H1 (cell line): ENCODE data around the gene AIFM1. TPM values are rescaled to one million over a fixed set of nuclear protein-coding genes. Genes with fewer than 3 reads are reported as not detected.

Experiments
- CTCF ChIA-PET: fragments of 300-600 bp; sonication (Branson Sonifier 250); formaldehyde crosslinking; loops from one replicate; lab custom pipeline; 2021; ENCODE audit not compliant: partially characterized antibody; lab: Charles Lee
- POLR2A ChIA-PET: fragments of 300-600 bp; sonication (Branson Sonifier 250); formaldehyde crosslinking; loops from one replicate; lab custom pipeline; 2021; ENCODE audit warnings: inconsistent platforms; ENCODE audit not compliant: partially characterized antibody; lab: Charles Lee
- DNase-seq, 2 experiments: peaks; one replicate each; pipeline versions ENCODE4 v3.0.0 to v3.0.0-alpha.2; 2010 to 2022; ENCODE audit warnings: low spot score in 2 of 2, low read depth in 1 of 2, mixed read lengths in 1 of 2
- FAIRE-seq: peaks from 2 replicates; lab custom pipeline; 2011; peaks lifted over from hg19 to GRCh38; lab: Jason Lieb, UNC
- H2AFZ ChIP-seq: 2 replicates; pipeline ENCODE4 v1.8.1; 2012; ENCODE audit warnings: low read length, inconsistent platforms
- H2AK5ac ChIP-seq: 2 replicates; pipeline ENCODE4 v1.6.1; 2013; ENCODE audit warnings: low read depth, low read length
- H2BK120ac ChIP-seq: replicated peaks from 2 replicates; pipeline ENCODE3; 2013; ENCODE audit warnings: low read depth, low read length, inconsistent platforms
- H2BK12ac ChIP-seq: 2 replicates; pipeline ENCODE4 v1.6.1; 2013; ENCODE audit warnings: low read depth, low read length
- H2BK15ac ChIP-seq: 2 replicates; pipeline ENCODE4 v1.6.1; 2013; ENCODE audit warnings: low read length
- H2BK20ac ChIP-seq: 2 replicates; pipeline ENCODE4 v1.6.1; 2013; ENCODE audit warnings: low read length
- H2BK5ac ChIP-seq: 2 replicates; pipeline ENCODE4 v1.6.1; 2013; ENCODE audit warnings: low read depth, low read length
- H3K14ac ChIP-seq: 2 replicates; pipeline ENCODE4 v1.6.1; 2013; ENCODE audit warnings: inconsistent platforms; ENCODE audit not compliant: insufficient read length
- H3K18ac ChIP-seq: 2 replicates; pipeline ENCODE4 v1.6.1; 2013; ENCODE audit warnings: low read length; ENCODE audit errors: extremely low read depth
- H3K23ac ChIP-seq: 2 replicates; pipeline ENCODE4 v1.6.1; 2013; ENCODE audit warnings: inconsistent platforms; ENCODE audit not compliant: insufficient read length
- H3K23me2 ChIP-seq: 2 replicates; pipeline ENCODE4 v1.6.1; 2013; ENCODE audit warnings: low read depth, low read length
- H3K27ac ChIP-seq: 2 replicates; pipeline ENCODE4 v1.6.1; 2011; ENCODE audit warnings: low read depth, low read length, inconsistent platforms
- H3K27me3 ChIP-seq, 4 experiments: replicated peaks in 1 of 4; 1 replicate in 1 of 4; 2 replicates in 3 of 4; pipeline versions ENCODE4 v1.6.1 to v1.8.1; 2011 to 2013; ENCODE audit warnings: low read length in 3 of 4, mild to moderate bottlenecking in 3 of 4, inconsistent platforms in 2 of 4, mixed read lengths in 2 of 4, moderate library complexity in 1 of 4; ENCODE audit not compliant: control insufficient read depth in 3 of 4, insufficient read depth in 3 of 4; ENCODE audit errors: extremely low read depth in 1 of 4
- H3K36me3 ChIP-seq, 4 experiments: 2 replicates each; pipeline versions ENCODE4 v1.6.1 to v1.8.1; 2011 to 2013; ENCODE audit warnings: mild to moderate bottlenecking in 4 of 4, low read length in 3 of 4, moderate library complexity in 2 of 4, control low read depth in 1 of 4, inconsistent platforms in 1 of 4; ENCODE audit not compliant: insufficient read depth in 4 of 4, control insufficient read depth in 2 of 4
- H3K4ac ChIP-seq: replicated peaks from 2 replicates; pipeline ENCODE3; 2013; ENCODE audit warnings: low read length, low read depth, mixed read lengths, inconsistent platforms; ENCODE audit not compliant: insufficient read length
- H3K4me1 ChIP-seq, 4 experiments: replicated peaks in 1 of 4; 1 replicate in 1 of 4; 2 replicates in 3 of 4; pipeline versions ENCODE4 v1.6.1 to v1.8.1; 2011 to 2013; ENCODE audit warnings: low read length in 3 of 4, inconsistent platforms in 2 of 4, mixed read lengths in 1 of 4; ENCODE audit not compliant: insufficient read depth in 4 of 4, control insufficient read depth in 3 of 4
- H3K4me2 ChIP-seq, 2 experiments: 2 replicates each; pipeline versions ENCODE4 v1.6.1 to v1.8.1; 2011 to 2013; ENCODE audit warnings: low read depth in 2 of 2, low read length in 2 of 2, control low read depth in 1 of 2, inconsistent platforms in 1 of 2, mild to moderate bottlenecking in 1 of 2; ENCODE audit not compliant: insufficient read depth in 1 of 2
- H3K4me3 ChIP-seq, 4 experiments: fragments of 200-600, 300-600 bp in 1 of 4; sonication (generic), shearing (Covaris generic), sonication (Bioruptor Twin) in 1 of 4; 2 replicates each; pipeline versions ENCODE4 v1.5.1 to v1.8.1; 2011 to 2016; ENCODE audit warnings: low read length in 4 of 4, low read depth in 3 of 4, control low read depth in 2 of 4, inconsistent platforms in 2 of 4, mild to moderate bottlenecking in 2 of 4, mixed read lengths in 1 of 4, moderate library complexity in 1 of 4; ENCODE audit not compliant: insufficient read depth in 2 of 4; ENCODE audit errors: extremely low read depth in 1 of 4
- H3K56ac ChIP-seq: replicated peaks from 2 replicates; pipeline ENCODE3; 2013; ENCODE audit warnings: low read depth, mild to moderate bottlenecking, mixed read lengths, low read length, inconsistent platforms; ENCODE audit not compliant: insufficient read length
- H3K79me1 ChIP-seq: 2 replicates; pipeline ENCODE4 v1.6.1; 2013; ENCODE audit warnings: low read depth, low read length, control low read depth
- H3K79me2 ChIP-seq, 2 experiments: 2 replicates each; pipeline versions ENCODE4 v1.6.1 to v1.8.1; 2012 to 2013; ENCODE audit warnings: low read length in 2 of 2, mild to moderate bottlenecking in 2 of 2, inconsistent platforms in 1 of 2; ENCODE audit not compliant: insufficient read depth in 2 of 2, control insufficient read depth in 1 of 2
- H3K9ac ChIP-seq, 4 experiments: replicated peaks in 1 of 4; 1 replicate in 1 of 4; 2 replicates in 3 of 4; pipeline versions ENCODE4 v1.6.1 to v1.8.1; 2011 to 2013; ENCODE audit warnings: low read depth in 3 of 4, low read length in 3 of 4, control low read depth in 2 of 4, mild to moderate bottlenecking in 2 of 4, moderate library complexity in 2 of 4, inconsistent platforms in 1 of 4; ENCODE audit errors: extremely low read depth in 1 of 4
- H3K9me3 ChIP-seq, 2 experiments: 2 replicates each; pipeline versions ENCODE4 v1.6.1 to v1.8.1; 2012 to 2013; ENCODE audit warnings: mild to moderate bottlenecking in 2 of 2, moderate library complexity in 2 of 2, control low read depth in 1 of 2, inconsistent platforms in 1 of 2, low read depth in 1 of 2, low read length in 1 of 2, mixed read lengths in 1 of 2; ENCODE audit not compliant: insufficient read depth in 2 of 2
- H4K20me1 ChIP-seq, 2 experiments: replicated peaks in 1 of 2; 2 replicates each; pipeline versions ENCODE3 to v1.8.1; 2011 to 2013; ENCODE audit warnings: inconsistent platforms in 2 of 2, low read length in 2 of 2, mild to moderate bottlenecking in 1 of 2; ENCODE audit not compliant: insufficient read depth in 2 of 2, control insufficient read depth in 1 of 2
- H4K5ac ChIP-seq: 2 replicates; pipeline ENCODE4 v1.6.1; 2013; ENCODE audit warnings: low read length, low read depth, mixed read lengths, inconsistent platforms; ENCODE audit not compliant: insufficient read length
- H4K8ac ChIP-seq: 2 replicates; pipeline ENCODE4 v1.8.0; 2013; ENCODE audit warnings: mild to moderate bottlenecking, moderate library complexity, low read length, inconsistent platforms; ENCODE audit not compliant: insufficient read depth; ENCODE audit errors: extremely low read depth
- H4K91ac ChIP-seq: replicated peaks from 2 replicates; pipeline ENCODE3; 2013; ENCODE audit warnings: low read length, mixed read lengths, inconsistent platforms; ENCODE audit not compliant: insufficient read length
- BACH1 ChIP-seq: IDR thresholded peaks from 2 replicates; pipeline ENCODE4 v1.6.1; 2012; ENCODE audit warnings: low read length, improper control_type of control experiment
- BCL11A ChIP-seq, 2 experiments: IDR thresholded peaks; one replicate each; pipeline ENCODE4 v1.6.1; 2011; ENCODE audit warnings: low read depth in 2 of 2, low read length in 2 of 2, mild to moderate bottlenecking in 2 of 2
- CHD1 ChIP-seq: IDR thresholded peaks from 2 replicates; pipeline ENCODE4 v1.6.1; 2012; ENCODE audit warnings: low read depth, low read length, improper control_type of control experiment
- JUN ChIP-seq: IDR thresholded peaks from 2 replicates; pipeline ENCODE4 v1.6.1; 2011; ENCODE audit warnings: low read depth, mild to moderate bottlenecking, improper control_type of control experiment, low read length
- PHF8 ChIP-seq: fragments of 200-600 bp; sonication (generic); conservative IDR thresholded peaks from 2 replicates; pipeline ENCODE4 v1.7.1; 2012; ENCODE audit warnings: low read depth, mild to moderate bottlenecking, inconsistent platforms, low read length, moderate library complexity
- POLR2A ChIP-seq, 2 experiments: IDR thresholded peaks; 1 replicate in 1 of 2; 2 replicates in 1 of 2; pipeline ENCODE4 v1.6.1; 2011; ENCODE audit warnings: low read depth in 2 of 2, low read length in 2 of 2, mild to moderate bottlenecking in 2 of 2; ENCODE audit errors: control extremely low read depth in 1 of 2
- RBBP5 ChIP-seq: IDR thresholded peaks from 2 replicates; pipeline ENCODE4 v1.7.1; 2012; ENCODE audit warnings: low read depth, mild to moderate bottlenecking, inconsistent platforms, low read length, moderate library complexity, borderline replicate concordance
- RFX5 ChIP-seq: IDR thresholded peaks from 2 replicates; pipeline ENCODE4 v1.6.1; 2011; ENCODE audit warnings: low read depth, low read length, improper control_type of control experiment, borderline replicate concordance
- SIRT6 ChIP-seq: IDR thresholded peaks from one replicate; pipeline ENCODE4 v1.7.1; 2012; ENCODE audit warnings: low read length, inconsistent platforms
- SIX5 ChIP-seq: IDR thresholded peaks from 2 replicates; pipeline ENCODE4 v1.6.1; 2011; ENCODE audit warnings: mild to moderate bottlenecking, low read depth, low read length
- TEAD4 ChIP-seq: IDR thresholded peaks from 2 replicates; pipeline ENCODE4 v1.6.1; 2012; ENCODE audit warnings: low read depth, low read length, inconsistent platforms, mixed read lengths
- YY1 ChIP-seq: IDR thresholded peaks from 2 replicates; pipeline ENCODE4 v1.6.1; 2011; ENCODE audit warnings: low read depth, mild to moderate bottlenecking, low read length
- WGBS, 2 experiments: shearing (Covaris generic) in 1 of 2; methylation state at CpG; one replicate each; pipeline versions ENCODE4 v1.1.6 to v1.1.7; 2013 to 2015; ENCODE audit warnings: low lambda C conversion rate in 2 of 2, mixed read lengths in 2 of 2, inconsistent platforms in 1 of 2, low coverage in 1 of 2, missing lambda C conversion rate in 1 of 2; ENCODE audit not compliant: insufficient replicate concordance in 2 of 2, insufficient coverage in 1 of 2, insufficient read length in 1 of 2; ENCODE audit errors: extremely low coverage in 1 of 2, missing lambda C conversion rate in 1 of 2; 5-methylcytosine and 5-hydroxymethylcytosine counted together
- polyA plus RNA-seq, 7 experiments: library from polyadenylated mRNA; depleted of rRNA in 3 of 7; stranded (reverse) in 5 of 7; unstranded in 2 of 7; fragments of >200 nt in 5 of 7; fragments of 200-250 nt in 2 of 7; gene quantifications; 1 replicate in 5 of 7; 2 replicates in 1 of 7; 4 replicates in 1 of 7; pipeline versions ENCODE4 v1.2.1 to v1.2.3, GENCODE V29; 2011 to 2013; ENCODE audit warnings: missing spikeins in 2 of 7, mixed read lengths in 2 of 7
- total RNA-seq: library from RNA; stranded (reverse); fragmentation: NEBNext Ultra II Directional; extraction: Animal tissue kit (Norgen Biotek cat#: 25700); gene quantifications from 2 replicates; pipeline ENCODE4 v1.2.1, GENCODE V29; 2021

The AIFM1 gene
- total and polyA plus RNA-seq, 2 of the 8 experiments (the other 6 are each of a cell fraction or from before 2014, with no cell fraction given): 34.1 to 55.4 TPM

DNA sequence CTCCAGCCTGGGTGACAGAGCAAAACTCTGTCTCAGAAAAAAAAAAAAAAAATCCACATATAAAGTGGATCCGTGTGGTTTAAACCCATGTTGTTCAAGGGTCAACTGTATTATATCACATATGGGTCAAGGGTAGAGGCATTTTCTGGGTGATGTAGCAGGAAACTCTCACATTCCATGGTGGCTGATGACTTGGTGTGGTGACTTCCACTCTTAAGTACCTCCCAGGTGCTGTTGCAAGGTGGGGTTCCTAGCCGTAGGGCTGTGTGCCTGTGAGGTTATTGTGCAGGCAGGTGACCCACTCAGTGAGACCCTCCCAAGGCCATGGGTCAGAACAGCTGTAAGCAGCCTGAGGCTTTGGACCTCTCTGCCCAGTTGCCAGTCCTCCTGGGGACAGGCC is 72.4 kb downstream of the AIFM1 start:
- no peak overlapping the region for H2BK20ac ChIP-seq
- H2BK15ac ChIP-seq: no peak overlapping the region
- H4K91ac ChIP-seq: no peak overlapping the region
- no peak overlapping the region for H3K56ac ChIP-seq
- no peak overlapping the region for H2BK12ac ChIP-seq
- H3K4me3 ChIP-seq: no peak overlapping the region
- H4K5ac ChIP-seq: no peak overlapping the region
- H2AFZ ChIP-seq: no peak overlapping the region
- no peaks in the 10 kb centered on the region for H3K27me3 ChIP-seq
- H2BK120ac ChIP-seq: no peak overlapping the region
- H3K4me2 ChIP-seq: no peak overlapping the region
- no peak overlapping the region for H3K23ac ChIP-seq
- H4K20me1 ChIP-seq: no peaks in the 10 kb centered on the region
- ChIA-PET POLR2A (no interaction called here), CTCF (interaction anchor here (0.8 to 1.1 kb wide), 3 partner anchors 12 to 24 kb away, joined by 3 to 4 read pairs (median 3); no protein-coding TSS in a partner anchor)
- no peaks in the 10 kb centered on the region for H3K36me3 ChIP-seq
- H4K8ac ChIP-seq: no peak overlapping the region
- WGBS, 2 experiments: 94% methylated on average over 2 of the region's 2 CpGs; no CpG with 5 or more reads in 1 of the 2 experiments
- H3K18ac ChIP-seq: no peak overlapping the region
- no peak overlapping the region for H3K9ac ChIP-seq
- H2AK5ac ChIP-seq: no peak overlapping the region
- H3K4me1 ChIP-seq: peaks cover 0 to 5% (median under 1%) of the 10 kb centered on the region in 4 experiments; a peak in 2 of 7 replicates
- no peak overlapping the region for H3K27ac ChIP-seq
- no peak overlapping the region for H3K4ac ChIP-seq
- no peaks in the 10 kb centered on the region for H3K9me3 ChIP-seq
- FAIRE-seq (no peak), DNase-seq (no peak)
- H2BK5ac ChIP-seq: no peak overlapping the region
- no peak overlapping the region for H3K14ac ChIP-seq
- TF ChIP-seq BACH1 (no peak), RFX5 (no peak), SIRT6 (no peak), SIX5 (no peak), POLR2A (IDR thresholded peaks at IDR 0.05; ENCODE audit: control extremely low read depth in 1 of 2, low read depth in 2 of 2, low read length in 2 of 2) (no peak), CHD1 (no peak), JUN (no peak), PHF8 (no peak), YY1 (no peak), TEAD4 (no peak), RBBP5 (no peak), BCL11A (IDR thresholded peaks at IDR 0.05; ENCODE audit: low read depth in 2 of 2, low read length in 2 of 2) (no peak)
- no peaks in the 10 kb centered on the region for H3K79me2 ChIP-seq
- H3K79me1 ChIP-seq: no peaks in the 10 kb centered on the region
- H3K23me2 ChIP-seq: no peaks in the 10 kb centered on the region
